Measurements from ENCODE around the gene THAP2. TPM values are rescaled to one million over a fixed set of nuclear protein-coding genes. Genes with fewer than 3 reads are reported as not detected.
A peak's percentile ranks its signal among the peaks of the same experiment; 100 is the strongest.

Gene THAP2
- total RNA-seq, 1 experiment from 2014 or later, result 2.7 TPM

DNA sequence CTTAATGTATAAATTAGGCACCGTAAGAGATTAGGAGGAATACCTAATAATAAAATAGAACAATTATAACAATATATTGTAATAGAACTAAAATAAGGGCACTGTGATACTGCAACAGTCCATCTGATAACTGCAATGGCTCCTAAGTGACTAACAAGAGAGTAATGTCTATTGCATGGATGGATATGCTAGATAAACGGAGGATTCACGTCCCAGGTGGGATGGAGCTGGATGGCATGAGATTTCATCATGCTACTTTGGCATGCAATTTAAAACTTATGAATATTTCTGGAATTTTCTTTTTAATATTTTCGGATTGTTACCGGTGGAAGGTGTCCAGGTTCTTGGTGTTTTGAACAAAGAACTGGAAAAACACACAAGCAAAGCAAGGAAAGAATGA is 19.5 kb downstream of the THAP2 start:
- intact Hi-C loops (cut with micrococcal nuclease; ENCODE audit: unreplicated experiment), result no loop called here
- H3K27me3 ChIP-seq (replicated peaks; ENCODE audit: control insufficient read depth, insufficient read depth, low read length), result no peaks in the 10 kb centered on the region
- Mint-ChIP-seq H3K9me3 (ENCODE audit: unreplicated experiment) (no peaks in the 10 kb centered on the region), H3K36me3 (ENCODE audit: insufficient read depth, unreplicated experiment) (no peaks in the 10 kb centered on the region), H3K4me3 (ENCODE audit: unreplicated experiment) (no peak overlapping the region), H3K27me3 (ENCODE audit: insufficient read depth, unreplicated experiment) (no peaks in the 10 kb centered on the region), H3K27ac (ENCODE audit: unreplicated experiment) (peak overlapping the region; percentile 53), H3K4me1 (ENCODE audit: low read depth, unreplicated experiment) (no peaks in the 10 kb centered on the region)
- POLR2A ChIA-PET, result interaction anchor here (3.1 kb wide), 1 partner anchor 20 kb away, joined by 49 read pairs; the partner anchor contains the start of genes THAP2 and ZFC3H1
- CTCF ChIA-PET, result interaction anchor here (0.6 to 4.3 kb wide), 2 partner anchors 47 to 63 kb away, joined by 3 to 49 read pairs; no protein-coding TSS in a partner anchor
- BruUV-seq (replicated peaks), result TSS peak; percentile 56
- no peaks in the 10 kb centered on the region for H3K9me3 ChIP-seq
- no peak for DNase-seq
- no peaks in the 10 kb centered on the region for H3K4me1 ChIP-seq
- no peak overlapping the region for H3K4me3 ChIP-seq (ENCODE audit: low read depth, low read length)
- no peaks in the 10 kb centered on the region for H3K36me3 ChIP-seq (ENCODE audit: control insufficient read depth, insufficient read depth, low read length)
- TF ChIP-seq, protein P1, sequence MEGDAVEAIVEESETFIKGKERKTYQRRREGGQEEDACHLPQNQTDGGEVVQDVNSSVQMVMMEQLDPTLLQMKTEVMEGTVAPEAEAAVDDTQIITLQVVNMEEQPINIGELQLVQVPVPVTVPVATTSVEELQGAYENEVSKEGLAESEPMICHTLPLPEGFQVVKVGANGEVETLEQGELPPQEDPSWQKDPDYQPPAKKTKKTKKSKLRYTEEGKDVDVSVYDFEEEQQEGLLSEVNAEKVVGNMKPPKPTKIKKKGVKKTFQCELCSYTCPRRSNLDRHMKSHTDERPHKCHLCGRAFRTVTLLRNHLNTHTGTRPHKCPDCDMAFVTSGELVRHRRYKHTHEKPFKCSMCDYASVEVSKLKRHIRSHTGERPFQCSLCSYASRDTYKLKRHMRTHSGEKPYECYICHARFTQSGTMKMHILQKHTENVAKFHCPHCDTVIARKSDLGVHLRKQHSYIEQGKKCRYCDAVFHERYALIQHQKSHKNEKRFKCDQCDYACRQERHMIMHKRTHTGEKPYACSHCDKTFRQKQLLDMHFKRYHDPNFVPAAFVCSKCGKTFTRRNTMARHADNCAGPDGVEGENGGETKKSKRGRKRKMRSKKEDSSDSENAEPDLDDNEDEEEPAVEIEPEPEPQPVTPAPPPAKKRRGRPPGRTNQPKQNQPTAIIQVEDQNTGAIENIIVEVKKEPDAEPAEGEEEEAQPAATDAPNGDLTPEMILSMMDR (IDR thresholded peaks at IDR 0.05; ENCODE audit: insufficient read depth in 1 of 2, low read depth in 1 of 2, low read length in 1 of 2, severe bottlenecking in 1 of 2, unreplicated experiment in 1 of 2), result no peak

DNA sequence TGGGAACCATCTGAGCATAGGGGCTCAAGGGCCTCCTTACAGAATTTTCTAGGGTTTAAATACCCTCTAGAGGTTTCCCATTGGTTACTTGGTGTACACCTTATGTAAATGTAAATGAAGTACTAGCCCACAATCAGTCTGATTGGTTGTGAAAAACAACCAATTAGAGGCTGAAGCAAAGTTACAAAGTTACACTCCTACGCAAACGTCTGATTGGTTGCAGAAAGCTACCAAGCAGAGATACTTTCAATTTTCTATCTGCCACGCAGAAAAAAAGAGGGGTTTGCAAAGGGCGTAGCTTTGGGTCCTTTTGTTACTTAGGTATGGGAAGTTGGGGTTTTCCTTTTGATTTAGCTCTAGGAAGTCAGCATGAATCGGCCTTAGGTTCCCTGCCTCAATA is 20.0 kb downstream of the THAP2 start:
- BruUV-seq (replicated peaks), result no TSS peak
- H3K27me3 Mint-ChIP-seq (ENCODE audit: insufficient read depth, unreplicated experiment), result no peaks in the 10 kb centered on the region
- ChIA-PET CTCF (interaction anchor here (0.6 to 4.3 kb wide), 2 partner anchors 47 to 63 kb away, joined by 3 to 49 read pairs; no protein-coding TSS in a partner anchor), POLR2A (interaction anchor here (3.1 kb wide), 1 partner anchor 20 kb away, joined by 49 read pairs; the partner anchor contains the start of genes THAP2 and ZFC3H1)
- Histone ChIP-seq H3K9me3 (no peaks in the 10 kb centered on the region), H3K4me1 (no peaks in the 10 kb centered on the region), H3K27me3 (replicated peaks; ENCODE audit: control insufficient read depth, insufficient read depth, low read length) (no peaks in the 10 kb centered on the region), H3K4me3 (ENCODE audit: low read depth, low read length) (no peak overlapping the region), H3K36me3 (ENCODE audit: control insufficient read depth, insufficient read depth, low read length) (no peaks in the 10 kb centered on the region)
- intact Hi-C loops (cut with micrococcal nuclease; ENCODE audit: unreplicated experiment), result no loop called here
- H3K9me3 Mint-ChIP-seq (ENCODE audit: unreplicated experiment), result no peaks in the 10 kb centered on the region
- TF ChIP-seq, protein P1 (IDR thresholded peaks at IDR 0.05; ENCODE audit: insufficient read depth in 1 of 2, low read depth in 1 of 2, low read length in 1 of 2, severe bottlenecking in 1 of 2, unreplicated experiment in 1 of 2), result no peak
- no peak overlapping the region for H3K4me3 Mint-ChIP-seq (ENCODE audit: unreplicated experiment)
- H3K4me1 Mint-ChIP-seq (ENCODE audit: low read depth, unreplicated experiment), result no peaks in the 10 kb centered on the region
- peak overlapping the region; percentile 53 for H3K27ac Mint-ChIP-seq (ENCODE audit: unreplicated experiment)
- no peaks in the 10 kb centered on the region for H3K36me3 Mint-ChIP-seq (ENCODE audit: insufficient read depth, unreplicated experiment)
- peak in 1 of 2 experiments; percentile 6 for DNase-seq

DNA sequence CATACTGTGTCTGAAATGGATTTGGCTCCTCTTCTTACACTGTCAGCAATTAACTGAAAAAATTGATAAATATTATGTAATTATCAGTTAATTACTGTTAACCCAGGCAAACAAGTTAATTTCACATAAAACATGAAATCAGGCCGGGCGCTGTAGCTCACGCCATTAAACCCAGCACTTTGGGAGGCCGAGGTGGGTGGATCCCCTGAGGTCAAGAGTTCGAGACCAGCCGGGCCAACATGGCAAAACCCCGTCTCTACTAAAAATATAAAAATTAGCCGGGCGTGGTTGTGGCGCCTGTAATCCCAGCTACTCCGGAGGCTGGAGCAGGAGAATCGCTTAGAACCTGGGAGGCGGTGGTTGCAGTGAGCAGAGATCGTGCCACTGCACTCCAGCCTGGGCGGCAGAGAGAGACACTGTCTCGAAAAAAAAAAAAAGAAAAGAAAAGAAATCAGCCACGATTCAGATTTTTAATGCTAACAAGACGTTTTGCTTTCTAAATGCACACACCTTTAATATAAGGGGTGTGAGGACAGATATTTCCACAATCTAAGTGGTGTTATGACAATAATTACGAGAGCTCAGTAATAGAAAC is 21.3 kb downstream of the THAP2 start:
- Histone ChIP-seq H3K36me3 (ENCODE audit: control insufficient read depth, insufficient read depth, low read length) (no peaks in the 10 kb centered on the region), H3K27me3 (replicated peaks; ENCODE audit: control insufficient read depth, insufficient read depth, low read length) (no peaks in the 10 kb centered on the region), H3K9me3 (no peaks in the 10 kb centered on the region), H3K4me3 (ENCODE audit: low read depth, low read length) (peak overlapping the region; percentile 46), H3K4me1 (no peaks in the 10 kb centered on the region)
- ChIA-PET CTCF (interaction anchor here (1.8 to 4.3 kb wide), 2 partner anchors 22 to 61 kb away, joined by 16 to 49 read pairs; partner anchors contain the start of genes THAP2 and ZFC3H1), POLR2A (interaction anchor here (1.2 to 3.1 kb wide), 3 partner anchors 22 to 69 kb away, joined by 9 to 49 read pairs (median 16); partner anchors contain the start of genes RAB21, THAP2 and ZFC3H1)
- H3K27me3 Mint-ChIP-seq (ENCODE audit: insufficient read depth, unreplicated experiment), result no peaks in the 10 kb centered on the region
- no peaks in the 10 kb centered on the region for H3K4me1 Mint-ChIP-seq (ENCODE audit: low read depth, unreplicated experiment)
- intact Hi-C loops (cut with micrococcal nuclease; ENCODE audit: unreplicated experiment), result no loop called here
- BruUV-seq (replicated peaks), result no TSS peak
- peak overlapping the region; percentile 93 for H3K27ac Mint-ChIP-seq (ENCODE audit: unreplicated experiment)
- no peaks in the 10 kb centered on the region for H3K36me3 Mint-ChIP-seq (ENCODE audit: insufficient read depth, unreplicated experiment)
- H3K9me3 Mint-ChIP-seq (ENCODE audit: unreplicated experiment), result no peaks in the 10 kb centered on the region
- peak in 1 of 2 experiments; percentile 15 for DNase-seq
- H3K4me3 Mint-ChIP-seq (ENCODE audit: unreplicated experiment), result peak overlapping the region; percentile 97
- TF ChIP-seq, protein P1 (IDR thresholded peaks at IDR 0.05; ENCODE audit: insufficient read depth in 1 of 2, low read depth in 1 of 2, low read length in 1 of 2, severe bottlenecking in 1 of 2, unreplicated experiment in 1 of 2), result no peak
